ENCODE measurements around the gene MAN1B1.

The MAN1B1 gene

DNA sequence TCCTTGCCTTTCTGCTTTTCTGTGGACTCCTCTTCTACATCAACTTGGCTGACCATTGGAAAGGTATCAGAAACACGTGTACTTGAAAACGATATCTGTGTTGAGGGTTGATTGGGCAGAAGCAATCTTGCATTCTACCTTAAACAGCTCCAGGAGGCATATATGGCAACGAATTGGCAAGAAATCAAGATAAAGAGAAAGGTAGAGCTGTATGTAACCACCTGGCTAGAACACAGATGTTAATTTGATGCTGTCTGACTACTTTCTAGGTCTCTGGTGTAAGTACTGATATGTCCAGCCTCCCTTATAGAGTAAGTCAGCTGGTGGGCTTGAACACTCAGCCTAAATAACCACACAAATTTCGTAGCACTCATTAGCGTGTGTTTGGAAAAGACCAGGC lies 1.3 kb downstream of the MAN1B1 start:
- no peak for DNase-seq

GRCh38 chr9:137089232-137089947 lies 2.6 kb downstream of the MAN1B1 start:
- DNase-seq: no peak

GRCh38 chr9:137095664-137096517 lies 9.1 kb downstream of the MAN1B1 start:
- no peak for DNase-seq

DNA sequence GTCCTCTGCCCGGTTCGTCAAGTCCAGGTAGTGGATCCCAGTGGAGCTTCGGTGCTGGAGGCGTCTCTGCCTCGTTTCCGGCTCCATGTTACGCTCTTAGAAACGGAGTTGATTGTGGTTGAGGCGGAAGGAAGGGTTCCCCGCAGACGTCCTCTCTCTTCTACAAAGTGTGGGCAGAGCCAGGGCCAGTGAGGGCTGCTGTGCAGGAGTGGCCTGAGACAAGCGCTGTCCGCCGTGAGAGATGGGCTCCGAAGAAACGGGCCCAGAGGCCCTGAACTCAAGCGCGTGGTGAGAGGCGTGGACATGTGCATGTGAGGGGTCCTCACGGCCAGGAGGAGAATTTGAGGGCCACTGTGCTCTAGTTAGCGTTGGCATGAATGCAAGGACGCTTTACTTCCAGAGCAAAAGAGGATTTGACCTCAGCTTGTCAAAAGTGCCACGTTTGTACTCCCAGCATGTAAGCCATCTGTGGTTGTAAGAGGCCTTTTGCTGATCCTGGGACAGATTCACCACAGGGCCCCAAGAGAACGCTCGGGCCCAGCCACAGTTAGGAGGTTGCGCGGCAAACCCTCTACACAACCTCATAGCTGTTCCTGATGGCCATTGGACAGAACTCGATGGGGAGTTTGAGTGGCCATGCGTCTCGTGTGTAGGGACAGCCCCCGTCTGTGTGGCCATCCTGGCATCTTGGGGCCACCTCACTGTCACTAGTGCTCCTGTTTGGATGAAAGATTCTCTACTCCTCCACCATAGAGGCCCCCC lies 10.2 kb downstream of the MAN1B1 start:
- DNase-seq: no peak

DNA sequence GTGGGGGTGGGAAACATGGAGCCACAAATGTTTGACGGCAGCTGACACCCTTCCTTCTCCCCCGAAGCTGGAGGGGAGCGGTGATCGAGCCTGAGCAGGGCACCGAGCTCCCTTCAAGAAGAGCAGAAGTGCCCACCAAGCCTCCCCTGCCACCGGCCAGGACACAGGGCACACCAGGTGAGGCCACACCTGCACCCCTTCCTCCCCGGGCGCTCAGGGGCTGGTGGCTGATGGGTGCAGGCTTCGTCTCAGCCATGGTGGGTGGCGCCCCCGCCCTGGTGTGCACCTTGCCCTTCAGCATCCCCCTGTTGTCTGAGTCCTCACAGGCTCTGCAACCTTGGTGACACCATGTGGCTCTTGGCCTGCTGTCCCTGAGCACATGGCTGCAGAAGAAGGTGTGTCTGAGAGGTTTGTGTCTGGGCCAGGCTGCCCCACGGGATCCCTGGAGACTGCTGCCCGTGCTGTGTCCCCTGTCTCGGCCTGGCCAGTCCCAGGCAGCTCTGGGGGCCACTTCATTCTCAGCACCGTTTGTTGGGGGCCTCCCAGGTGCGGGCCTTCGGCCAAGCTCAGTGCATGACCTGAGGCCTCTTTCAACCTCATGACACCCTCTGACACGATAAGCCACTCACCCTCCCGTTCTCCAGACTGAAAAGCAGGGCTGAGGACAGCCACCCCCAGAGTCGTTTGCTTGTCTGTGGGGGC lies 11.1 kb downstream of the MAN1B1 start:
- DNase-seq: no peak

DNA sequence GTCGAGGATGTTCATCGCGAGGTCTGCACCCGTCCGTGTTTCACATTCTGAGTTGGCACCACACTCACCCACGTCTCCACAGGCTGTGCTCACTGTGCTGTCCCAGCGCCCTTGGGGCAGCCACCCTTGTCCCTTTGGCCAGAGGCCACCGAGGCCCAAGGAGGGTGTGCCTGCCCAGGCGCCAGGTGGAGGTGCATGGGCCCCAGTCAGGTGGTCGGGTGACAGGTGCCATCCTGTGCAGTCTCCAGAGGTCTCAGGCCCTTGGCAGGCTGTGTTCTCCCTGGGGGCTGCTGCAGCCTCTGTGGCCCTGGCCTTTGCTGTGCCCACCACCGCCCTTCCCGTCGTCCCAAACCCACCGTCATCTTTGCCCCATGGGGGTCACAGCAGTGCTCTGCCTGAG lies 12.4 kb downstream of the MAN1B1 start:
- DNase-seq: no peak

GRCh38 chr9:137103206-137103999 lies 16.6 kb downstream of the MAN1B1 start:
- DNase-seq: no peak

- DNase-seq: no peak
Measured at GRCh38 chr9:137105814-137106661, 19.3 kb downstream of the MAN1B1 start.

GRCh38 chr9:137106662-137107250 lies 20.0 kb downstream of the MAN1B1 start:
- DNase-seq: no peak

GRCh38 chr9:137107312-137107921 lies 20.6 kb downstream of the MAN1B1 start:
- no peak for DNase-seq

DNA sequence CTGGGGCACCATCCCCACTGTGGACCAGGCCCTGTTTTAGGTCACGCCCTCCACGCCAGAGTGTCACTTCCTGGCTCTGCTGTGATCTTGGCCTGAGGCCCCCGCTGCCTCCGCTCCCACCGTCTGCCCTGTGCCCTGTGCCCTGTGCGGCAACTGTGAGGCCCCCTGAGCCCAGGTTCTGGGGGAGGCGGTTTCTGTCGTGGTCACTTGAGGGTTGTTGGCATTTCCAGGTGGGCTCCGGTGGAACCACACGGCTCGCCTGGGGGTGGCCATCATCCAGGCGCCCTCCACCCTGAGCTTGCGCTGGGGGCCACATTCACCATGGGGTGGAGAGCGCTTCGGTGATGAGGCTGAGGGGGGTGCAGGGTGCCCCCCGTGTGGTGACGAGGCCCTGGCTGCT lies 21.2 kb downstream of the MAN1B1 start:
- DNase-seq: no peak

GRCh38 chr9:137108608-137109249 lies 21.9 kb downstream of the MAN1B1 start:
- DNase-seq: no peak

GRCh38 chr9:137109250-137110146 lies 22.7 kb downstream of the MAN1B1 start:
- DNase-seq: no peak

GRCh38 chr9:137110147-137110910 lies 23.5 kb downstream of the MAN1B1 start:
- DNase-seq: no peak

- DNase-seq: no peak
Measured at GRCh38 chr9:137110911-137111787, 24.4 kb downstream of the MAN1B1 start.

- DNase-seq: no peak
Measured at GRCh38 chr9:137111788-137112563, 25.2 kb downstream of the MAN1B1 start.
